H9 (cell line): Measurements from ENCODE around the gene TEK. TPM values are rescaled to one million over a fixed set of nuclear protein-coding genes. Genes with fewer than 3 reads are reported as not detected.
A peak's percentile ranks its signal among the peaks of the same experiment; 100 is the strongest.

ENCODE experiments used
- DNase-seq: peaks from one replicate; pipeline ENCODE4 v3.0.0-alpha.2; 2017
- H2AFZ ChIP-seq: one replicate; pipeline ENCODE4 v1.6.1; 2013; ENCODE audit warnings: mild to moderate bottlenecking, low read length, control low read depth, moderate library complexity
- H2AK5ac ChIP-seq: 2 replicates; pipeline ENCODE4 v1.6.1; 2013; ENCODE audit warnings: low read length, control low read depth, mixed read lengths; ENCODE audit not compliant: insufficient read length
- H2BK120ac ChIP-seq: one replicate; pipeline ENCODE4 v1.6.1; 2013; ENCODE audit warnings: low read depth, mild to moderate bottlenecking, low read length, control low read depth, inconsistent platforms; ENCODE audit not compliant: poor library complexity, severe bottlenecking
- H2BK12ac ChIP-seq: 2 replicates; pipeline ENCODE4 v1.6.1; 2013; ENCODE audit warnings: low read length, control low read depth, mixed read lengths, low read depth; ENCODE audit not compliant: insufficient read length
- H2BK15ac ChIP-seq: 2 replicates; pipeline ENCODE4 v1.6.1; 2013; ENCODE audit warnings: low read depth, low read length, control low read depth
- H2BK20ac ChIP-seq: one replicate; pipeline ENCODE4 v1.6.1; 2013; ENCODE audit warnings: low read depth, mild to moderate bottlenecking, low read length, control low read depth, inconsistent platforms; ENCODE audit not compliant: poor library complexity, severe bottlenecking
- H2BK5ac ChIP-seq: 2 replicates; pipeline ENCODE4 v1.6.1; 2013; ENCODE audit warnings: low read length, control low read depth, mixed read lengths; ENCODE audit not compliant: insufficient read length
- H3K14ac ChIP-seq: 2 replicates; pipeline ENCODE4 v1.6.1; 2013; ENCODE audit warnings: low read length, control low read depth; ENCODE audit not compliant: insufficient read depth
- H3K18ac ChIP-seq: 2 replicates; pipeline ENCODE4 v1.6.1; 2013; ENCODE audit warnings: low read depth, mild to moderate bottlenecking, mixed read lengths, low read length, control low read depth; ENCODE audit not compliant: insufficient read length
- H3K23ac ChIP-seq: 2 replicates; pipeline ENCODE4 v1.6.1; 2013; ENCODE audit warnings: low read length, control low read depth, mixed read lengths, low read depth; ENCODE audit not compliant: insufficient read length
- H3K23me2 ChIP-seq: 2 replicates; pipeline ENCODE4 v1.6.1; 2013; ENCODE audit warnings: low read depth, mild to moderate bottlenecking, mixed read lengths, low read length, control low read depth; ENCODE audit not compliant: insufficient read length, poor library complexity, severe bottlenecking
- H3K27ac ChIP-seq: 2 replicates; pipeline ENCODE4 v1.5.1; 2013; ENCODE audit warnings: low read length, control low read depth, mixed read lengths, low read depth; ENCODE audit not compliant: insufficient read length
- H3K27me3 ChIP-seq: 2 replicates; pipeline ENCODE4 v1.6.1; 2013; ENCODE audit warnings: low read length, control low read depth, inconsistent platforms; ENCODE audit not compliant: insufficient read depth
- H3K4ac ChIP-seq: 2 replicates; pipeline ENCODE4 v1.6.1; 2013; ENCODE audit warnings: low read depth, mild to moderate bottlenecking, control low read depth, inconsistent platforms, low read length, moderate library complexity
- H3K4me1 ChIP-seq: 2 replicates; pipeline ENCODE4 v1.6.1; 2013; ENCODE audit warnings: low read length, control low read depth, inconsistent platforms; ENCODE audit not compliant: insufficient read depth
- H3K4me2 ChIP-seq: 2 replicates; pipeline ENCODE4 v1.6.1; 2013; ENCODE audit warnings: low read length, control low read depth, mixed read lengths; ENCODE audit not compliant: insufficient read length, insufficient read depth
- H3K56ac ChIP-seq: 2 replicates; pipeline ENCODE4 v1.6.1; 2013; ENCODE audit warnings: low read depth, mild to moderate bottlenecking, mixed read lengths, low read length, control low read depth; ENCODE audit not compliant: insufficient read length
- H3K79me1 ChIP-seq: 2 replicates; pipeline ENCODE4 v1.6.1; 2013; ENCODE audit warnings: low read depth, mild to moderate bottlenecking, moderate library complexity, low read length, control low read depth, inconsistent platforms; ENCODE audit not compliant: insufficient read depth, poor library complexity, severe bottlenecking
- H3K79me2 ChIP-seq: 2 replicates; pipeline ENCODE4 v1.6.1; 2013; ENCODE audit warnings: low read length, control low read depth, inconsistent platforms; ENCODE audit not compliant: insufficient read depth
- H3K9ac ChIP-seq: 2 replicates; pipeline ENCODE4 v1.6.1; 2013; ENCODE audit warnings: low read length, control low read depth, mixed read lengths; ENCODE audit not compliant: insufficient read length; ENCODE audit errors: extremely low read depth
- H3K9me3 ChIP-seq: one replicate; pipeline ENCODE4 v1.6.1; 2013; ENCODE audit warnings: low read depth, low read length, inconsistent platforms; ENCODE audit not compliant: control insufficient read depth
- H3T11ph ChIP-seq: one replicate; pipeline ENCODE4 v1.6.1; 2013; ENCODE audit warnings: mild to moderate bottlenecking, low read length, control low read depth, inconsistent platforms
- H4K20me1 ChIP-seq: one replicate; pipeline ENCODE4 v1.6.1; 2013; ENCODE audit not compliant: control insufficient read depth, insufficient read length, insufficient read depth
- H4K5ac ChIP-seq: 2 replicates; pipeline ENCODE4 v1.6.1; 2013; ENCODE audit warnings: low read depth, mild to moderate bottlenecking, mixed read lengths, low read length, control low read depth; ENCODE audit not compliant: insufficient read length
- H4K8ac ChIP-seq: replicated peaks from 2 replicates; pipeline ENCODE4 v1.6.1; 2013; ENCODE audit warnings: low read length, control low read depth, mixed read lengths, low read depth; ENCODE audit not compliant: insufficient read length
- H4K91ac ChIP-seq: 2 replicates; pipeline ENCODE4 v1.6.1; 2013; ENCODE audit warnings: low read depth, mild to moderate bottlenecking, moderate library complexity, mixed read lengths, low read length, control low read depth; ENCODE audit not compliant: insufficient read length
- H3K27ac Mint-ChIP-seq, 3 experiments: 2 replicates in 2 of 3; 3 replicates in 1 of 3; pipeline ENCODE4 v1.8.0; 2020 to 2021; ENCODE audit warnings: mixed read lengths in 3 of 3, mild to moderate bottlenecking in 1 of 3, moderate library complexity in 1 of 3
- H3K27me3 Mint-ChIP-seq: 2 replicates; pipeline ENCODE4 v1.8.0; 2021; ENCODE audit warnings: low read depth, mild to moderate bottlenecking, moderate library complexity, mixed read lengths
- H3K36me3 Mint-ChIP-seq, 3 experiments: 2 replicates in 2 of 3; 3 replicates in 1 of 3; pipeline ENCODE4 v1.8.0; 2020 to 2021; ENCODE audit warnings: low read depth in 3 of 3, mixed read lengths in 3 of 3; ENCODE audit not compliant: insufficient read depth in 1 of 3
- H3K4me1 Mint-ChIP-seq, 2 experiments: 2 replicates each; pipeline ENCODE4 v1.8.0; 2020; ENCODE audit warnings: mixed read lengths in 2 of 2
- H3K4me3 Mint-ChIP-seq, 2 experiments: 2 replicates in 1 of 2; 3 replicates in 1 of 2; pipeline ENCODE4 v1.8.0; 2020 to 2021; ENCODE audit warnings: mild to moderate bottlenecking in 2 of 2, mixed read lengths in 2 of 2, moderate library complexity in 1 of 2
- H3K9me3 Mint-ChIP-seq, 2 experiments: 2 replicates in 1 of 2; 3 replicates in 1 of 2; pipeline ENCODE4 v1.8.0; 2020; ENCODE audit warnings: mild to moderate bottlenecking in 2 of 2, mixed read lengths in 2 of 2, moderate library complexity in 1 of 2
- CTCF ChIP-seq: fragments of 200-600 bp; sonication (generic); conservative IDR thresholded peaks from 3 replicates; pipeline ENCODE4 v1.8.0; 2021; ENCODE audit warnings: antibody characterized with exemption, mild to moderate bottlenecking
- WGBS: extraction: QIAGEN DNeasy Blood & Tissue Kit; methylation state at CpG from one replicate; pipeline ENCODE4 v1.1.7; 2013; ENCODE audit warnings: missing lambda C conversion rate, low lambda C conversion rate, mixed read lengths; ENCODE audit not compliant: insufficient read length; ENCODE audit errors: extremely low coverage; 5-methylcytosine and 5-hydroxymethylcytosine counted together
- long read RNA-seq: library from polyadenylated mRNA; unstranded; transcript quantifications from one replicate; pipeline ENCODE4 v2.0.0, GENCODE V29; 2020
- total RNA-seq: library from RNA; stranded (reverse); gene quantifications from 2 replicates; pipeline ENCODE4 v1.2.1, GENCODE V29; 2021

The TEK gene
- total RNA-seq: 1.6 and 1.8 TPM in 2 replicates
- long read RNA-seq, full-length matches to known transcripts: 1 of 3 reads
- long read RNA-seq, partial matches to known transcripts: 1 of 3 reads
- long read RNA-seq, other reads (novel, unspliced or antisense): 1 of 3 reads

- no peaks in the 10 kb centered on the region for H4K20me1 ChIP-seq
- H2BK5ac ChIP-seq: peak within 1 kb of the TSS; percentile 5
- H2AFZ ChIP-seq: peak within 1 kb of the TSS; percentile 57
- peak within 1 kb of the TSS; percentile 5 for H3K56ac ChIP-seq
- H3K18ac ChIP-seq: peak within 1 kb of the TSS; percentile 85
- H2BK12ac ChIP-seq: peak within 1 kb of the TSS; percentile 93
- peak within 1 kb of the TSS; percentile 69 for H4K5ac ChIP-seq
- no peaks in the 10 kb centered on the region for H3K27me3 Mint-ChIP-seq
- H3K4me3 Mint-ChIP-seq: peak within 1 kb of the TSS; percentile 51 to 61
- no peak within 1 kb of the TSS for H2BK15ac ChIP-seq
- H3T11ph ChIP-seq: peak within 1 kb of the TSS; percentile 20
- H3K9me3 Mint-ChIP-seq: no peaks in the 10 kb centered on the region
- H4K8ac ChIP-seq: no peak within 1 kb of the TSS
- peak within 1 kb of the TSS; percentile 77 to 87 (median 78); a peak in 4 of 7 replicates for H3K27ac Mint-ChIP-seq
- WGBS: no CpG with 5 or more reads among the region's 9 CpGs
- no peak for TF ChIP-seq CTCF
- H3K4me1 Mint-ChIP-seq: peaks cover 14 to 25% of the 10 kb centered on the region in 2 experiments
- H3K79me1 ChIP-seq: no peaks in the 10 kb centered on the region
- H2AK5ac ChIP-seq: no peak within 1 kb of the TSS
- H3K23ac ChIP-seq: no peak within 1 kb of the TSS
- no peak within 1 kb of the TSS for H4K91ac ChIP-seq
- peak within 1 kb of the TSS; percentile 81 for H3K4me2 ChIP-seq
- H3K14ac ChIP-seq: peak within 1 kb of the TSS; percentile 32; the same call in 1 of the 2 replicates
- H3K23me2 ChIP-seq: no peaks in the 10 kb centered on the region
- no peak within 1 kb of the TSS for H2BK20ac ChIP-seq
- H3K79me2 ChIP-seq: no peaks in the 10 kb centered on the region; the same call in 1 of the 2 replicates
- H3K9me3 ChIP-seq: no peaks in the 10 kb centered on the region
- H3K4me1 ChIP-seq: peaks cover 4% of the 10 kb centered on the region; the same call in 1 of the 2 replicates
- peak within 1 kb of the TSS; percentile 59 for H3K27ac ChIP-seq
- H3K27me3 ChIP-seq: no peaks in the 10 kb centered on the region
- H2BK120ac ChIP-seq: no peak within 1 kb of the TSS
- H3K36me3 Mint-ChIP-seq: no peaks in the 10 kb centered on the region
- peak within 1 kb of the TSS; percentile 72 for H3K9ac ChIP-seq
- H3K4ac ChIP-seq: no peak within 1 kb of the TSS; the same call in 1 of the 2 replicates
- DNase-seq: peak; percentile 47
Observed at GRCh38 chr9:27108981-27109541, at the start of gene TEK. Gene TEK, plus strand, starts transcription at chr9:27109225. Its CDS starts 366 bp downstream, at chr9:27109591.
